HepG2 (cell line): ENCODE results near the gene JAG1. TPM values are rescaled to one million over a fixed set of nuclear protein-coding genes. Genes with fewer than 3 reads are reported as not detected.

Source experiments
- ATAC-seq: fragments of 200-7000 bp; cut with Tn5 transposase; 3 replicates; pipeline ENCODE4 v1.9.1; 2020; ENCODE audit warnings: mild to moderate bottlenecking, moderate library complexity
- BruUV-seq: library from RNA; stranded (reverse); fragments of 400-500 nt; replicated peaks from 2 replicates; lab custom pipeline; 2021; lab: Mats Ljungman, UMichigan
- CTCF ChIA-PET: fragments of 300-600 bp; formaldehyde crosslinking; extraction: SDS; loops from one replicate; lab custom pipeline; 2021; ENCODE audit warnings: low total read pairs, inconsistent platforms, low intra/inter-chr PET ratio; lab: Yijun Ruan, JAX
- POLR2A ChIA-PET: fragments of 350-600 bp; sonication (Branson Sonifier 250); formaldehyde crosslinking; loops from one replicate; lab custom pipeline; 2020; ENCODE audit warnings: antibody characterized with exemption, inconsistent platforms; lab: Yijun Ruan, JAX
- DNase-seq: peaks from one replicate; pipeline ENCODE4 v3.0.0-alpha.2; 2015; ENCODE audit warnings: low spot score
- FAIRE-seq: peaks from 3 replicates; lab custom pipeline; 2011; peaks lifted over from hg19 to GRCh38; lab: Jason Lieb, UNC
- H2AFZ ChIP-seq: one replicate; pipeline ENCODE4 v1.6.1; 2011; ENCODE audit warnings: low read length, inconsistent platforms
- H3K27ac ChIP-seq: fragments of 300-600 bp; 3 replicates; pipeline ENCODE4 v1.8.0; 2011; ENCODE audit warnings: mixed run types, mild to moderate bottlenecking, mixed read lengths, low read length, inconsistent platforms; ENCODE audit not compliant: insufficient read depth; ENCODE audit errors: extremely low read length
- H3K27me3 ChIP-seq, 2 experiments: fragments of 200-600 bp in 1 of 2; 2 replicates in 1 of 2; 3 replicates in 1 of 2; pipeline versions ENCODE4 v1.6.0 to v1.8.0; 2011; ENCODE audit warnings: low read length in 2 of 2, mild to moderate bottlenecking in 2 of 2, moderate library complexity in 2 of 2, inconsistent platforms in 1 of 2; ENCODE audit not compliant: insufficient read depth in 2 of 2, control insufficient read depth in 1 of 2
- H3K36me3 ChIP-seq, 2 experiments: fragments of 200-600 bp in 1 of 2; replicated peaks in 1 of 2; 2 replicates in 1 of 2; 3 replicates in 1 of 2; pipeline versions ENCODE4 v1.5.1 to v1.8.0; 2011; ENCODE audit warnings: low read length in 2 of 2, inconsistent platforms in 1 of 2; ENCODE audit not compliant: insufficient read depth in 2 of 2, control insufficient read depth in 1 of 2
- H3K4me1 ChIP-seq: 2 replicates; pipeline ENCODE4 v1.5.1; 2012; ENCODE audit warnings: low read length, inconsistent platforms; ENCODE audit not compliant: insufficient read depth
- H3K4me2 ChIP-seq: 2 replicates; pipeline ENCODE4 v1.6.0; 2011; ENCODE audit warnings: low read depth, low read length, inconsistent platforms
- H3K4me3 ChIP-seq, 3 experiments: fragments of 200-600 bp in 1 of 3; sonication (generic), shearing (Covaris generic) in 1 of 3; replicated peaks in 1 of 3; 2 replicates each; pipeline ENCODE4 v1.5.1; 2011 to 2016; ENCODE audit warnings: low read length in 3 of 3, inconsistent platforms in 2 of 3, low read depth in 2 of 3, mild to moderate bottlenecking in 2 of 3, control low read depth in 1 of 3, mixed read lengths in 1 of 3; ENCODE audit not compliant: insufficient read depth in 1 of 3
- H3K79me2 ChIP-seq: one replicate; pipeline ENCODE4 v1.6.1; 2011; ENCODE audit warnings: low read length, inconsistent platforms; ENCODE audit not compliant: insufficient read depth
- H3K9ac ChIP-seq: 2 replicates; pipeline ENCODE4 v1.6.0; 2011; ENCODE audit warnings: mild to moderate bottlenecking, low read depth, low read length, inconsistent platforms; ENCODE audit not compliant: insufficient read depth
- H3K9me3 ChIP-seq: 2 replicates; pipeline ENCODE4 v1.5.1; 2012; ENCODE audit warnings: mild to moderate bottlenecking, low read length
- H4K20me1 ChIP-seq: 2 replicates; pipeline ENCODE4 v1.6.0; 2011; ENCODE audit warnings: inconsistent platforms, mild to moderate bottlenecking, low read length, moderate library complexity; ENCODE audit not compliant: insufficient read depth
- JUNB ChIP-seq: sonication (generic); formaldehyde crosslinking; IDR thresholded peaks from 2 replicates; pipeline ENCODE4 v1.8.0; 2022; ENCODE audit warnings: missing genetic modification reagents, mild to moderate bottlenecking, borderline replicate concordance
- MIXL1 ChIP-seq: IDR thresholded peaks from 2 replicates; pipeline ENCODE4 v1.6.1; 2016
- PCBP1 ChIP-seq: fragments of 200-400 bp; formaldehyde crosslinking; IDR thresholded peaks from 2 replicates; pipeline ENCODE4 v1.6.1; 2017; ENCODE audit warnings: mild to moderate bottlenecking, low read depth, low read length, borderline replicate concordance
- RBM22 ChIP-seq: fragments of 200-400 bp; formaldehyde crosslinking; optimal IDR thresholded peaks from 2 replicates; pipeline ENCODE3; 2017; ENCODE audit warnings: mild to moderate bottlenecking, low read length, moderate library complexity
- SRSF9 ChIP-seq: fragments of 200-400 bp; formaldehyde crosslinking; IDR thresholded peaks from 2 replicates; pipeline ENCODE4 v1.6.1; 2018; ENCODE audit warnings: borderline replicate concordance, mild to moderate bottlenecking, low read depth, low read length; ENCODE audit not compliant: insufficient read depth, poor library complexity, severe bottlenecking
- TFDP2 ChIP-seq: sonication (generic); formaldehyde crosslinking; IDR thresholded peaks from 2 replicates; pipeline ENCODE4 v1.4.0; 2020; ENCODE audit warnings: missing genetic modification reagents
- ZC3H13 ChIP-seq: sonication (generic); formaldehyde crosslinking; IDR thresholded peaks from 2 replicates; pipeline ENCODE4 v1.8.1; 2023; ENCODE audit warnings: mild to moderate bottlenecking, missing genetic modification reagents, moderate library complexity
- ZMYM2 ChIP-seq: sonication (generic); formaldehyde crosslinking; IDR thresholded peaks from 2 replicates; pipeline ENCODE4 v1.8.0; 2022; ENCODE audit warnings: mild to moderate bottlenecking, missing genetic modification reagents
- ZNF296 ChIP-seq: sonication (generic); formaldehyde crosslinking; conservative IDR thresholded peaks from 2 replicates; pipeline ENCODE4 v1.5.0; 2020; ENCODE audit warnings: mild to moderate bottlenecking, missing genetic modification reagents
- ZNF318 ChIP-seq: sonication (generic); formaldehyde crosslinking; IDR thresholded peaks from 2 replicates; pipeline ENCODE4 v1.4.0; 2020; ENCODE audit warnings: mild to moderate bottlenecking, missing genetic modification reagents
- ZNF329 ChIP-seq: sonication (generic); formaldehyde crosslinking; IDR thresholded peaks from 2 replicates; pipeline ENCODE4 v1.9.0; 2021; ENCODE audit warnings: low read depth, mild to moderate bottlenecking, missing genetic modification reagents
- ZNF496 ChIP-seq: sonication (generic); formaldehyde crosslinking; IDR thresholded peaks from 2 replicates; pipeline ENCODE4 v1.8.1; 2023; ENCODE audit warnings: mild to moderate bottlenecking, moderate library complexity, missing genetic modification reagents; ENCODE audit not compliant: insufficient replicate concordance
- ZNF841 ChIP-seq: sonication (generic); formaldehyde crosslinking; IDR thresholded peaks from 2 replicates; pipeline ENCODE4 v1.8.1; 2023; ENCODE audit warnings: missing genetic modification reagents, borderline replicate concordance
- WGBS: methylation state at CpG from one replicate; pipeline ENCODE4 v1.1.6; 2017; ENCODE audit warnings: low lambda C conversion rate; 5-methylcytosine and 5-hydroxymethylcytosine counted together
- in situ Hi-C: cut with HindIII; loops from 2 replicates; pipeline ENCODE4 v1.10.0; 2017; ENCODE audit warnings: low pct_unique_long_range_greater_than_20kb; ENCODE audit not compliant: extremely low pct_ligation_motif_present
- intact Hi-C: fragments of 100-400 bp; cut with micrococcal nuclease; formaldehyde crosslinking; loops from one replicate; pipeline ENCODE4 v1.10.0; 2022; ENCODE audit not compliant: unreplicated experiment
- polyA plus RNA-seq, 8 experiments: library from polyadenylated mRNA; depleted of rRNA in 3 of 8; stranded (reverse) in 7 of 8; unstranded in 1 of 8; fragments of >200 nt; fragmentation: Illumina TruSeq in 4 of 8; extraction: Trizol in 4 of 8; gene quantifications; 2 replicates each; pipeline versions ENCODE4 v1.2.1 to v1.2.3, GENCODE V29; 2011 to 2016; ENCODE audit warnings: low read depth in 4 of 8, missing spikeins in 1 of 8, mixed read lengths in 1 of 8; ENCODE audit not compliant: insufficient read depth in 1 of 8
- total RNA-seq, 5 experiments: library from RNA; depleted of rRNA; stranded (reverse); fragments of >200 nt; fragmentation: Illumina TruSeq; extraction: Trizol; gene quantifications; 2 replicates each; pipeline ENCODE4 v1.2.3, GENCODE V29; 2016; ENCODE audit warnings: low read depth in 1 of 5

The JAG1 gene
- total and polyA plus RNA-seq, 2 of the 13 experiments (the other 11 are each of a cell fraction or from before 2014, with no cell fraction given): 47.1 to 56.3 TPM

- in situ Hi-C loops (no loop called here), intact Hi-C loops (loop anchor here (2.0 kb wide), 3 partner anchors 17 to 621 kb away; partner anchors contain the start of gene JAG1)
- Histone ChIP-seq H3K36me3 (peaks cover 83 to 95% of the 10 kb centered on the region in 2 experiments), H4K20me1 (peaks cover 5% of the 10 kb centered on the region; the same call in 1 of the 2 replicates), H3K4me3 (no peak overlapping the region), H2AFZ (no peak overlapping the region), H3K27me3 (no peaks in the 10 kb centered on the region), H3K9ac (no peak overlapping the region; the same call in 1 of the 2 replicates), H3K79me2 (peaks cover 33% of the 10 kb centered on the region), H3K9me3 (no peaks in the 10 kb centered on the region), H3K4me1 (peaks cover 40% of the 10 kb centered on the region), H3K27ac (peak overlapping the region; percentile 69), H3K4me2 (no peak overlapping the region)
- POLR2A ChIA-PET: interaction anchor here (1.7 kb wide), 1 partner anchor 20 kb away, joined by 10 read pairs; the partner anchor contains the start of gene JAG1
- ATAC-seq (no peak), DNase-seq (no peak), FAIRE-seq (no peak)
- BruUV-seq: no TSS peak
- 88% methylated on average over 13 of the region's 13 CpGs for WGBS
- CTCF ChIA-PET: no interaction called here
- no peak for TF ChIP-seq ZC3H13 (CRISPR knock-in tag)
- TF ChIP-seq PCBP1: no peak
- no peak for TF ChIP-seq ZNF841
- no peak for TF ChIP-seq ZMYM2 (CRISPR knock-in tag)
- no peak for TF ChIP-seq ZNF496 (CRISPR knock-in tag)
- no peak for TF ChIP-seq JUNB
- TF ChIP-seq RBM22: peak; percentile 86
- TF ChIP-seq TFDP2: no peak
- no peak for TF ChIP-seq SRSF9
- no peak for TF ChIP-seq MIXL1 (CRISPR knock-in tag)
- no peak for TF ChIP-seq ZNF329 (CRISPR knock-in tag)
- TF ChIP-seq ZNF318 (CRISPR knock-in tag): no peak
- no peak for TF ChIP-seq ZNF296
Observed at GRCh38 chr20:10653599-10654249, 20.1 kb downstream of the JAG1 start.
